Stimulated activated CD8-positive, alpha-beta memory T cell treated with anti-CD3 and anti-CD28 coated beads, Interleukin-15, amount 100 ng/mL, for 1 hour (primary cell): Measurements from ENCODE around the gene SST.

Experiments used
- DNase-seq: peaks from one replicate; pipeline ENCODE4 v3.0.0-alpha.2; 2020; ENCODE audit warnings: low read depth

Gene SST

GRCh38 chr3:187669675-187670504 is at the start of gene SST:
SST (minus strand) TSS chr3:187670394; CDS start chr3:187670291, 103 bp downstream.
- DNase-seq = no peak

- DNase-seq = no peak
Observed at GRCh38 chr3:187719628-187720336, 49.6 kb upstream of the SST start.

GRCh38 chr3:187718802-187719201 is 48.6 kb upstream of the SST start:
- no peak for DNase-seq

- no peak for DNase-seq
Observed at GRCh38 chr3:187717572-187717971, 47.4 kb upstream of the SST start.

GRCh38 chr3:187714404-187714979 is 44.3 kb upstream of the SST start:
- peak; percentile 50 for DNase-seq

GRCh38 chr3:187713504-187713903 is 43.3 kb upstream of the SST start:
- DNase-seq = no peak

- DNase-seq = no peak
Observed at GRCh38 chr3:187709155-187709554, 39.0 kb upstream of the SST start.

GRCh38 chr3:187708696-187709095 is 38.5 kb upstream of the SST start:
- DNase-seq = no peak

GRCh38 chr3:187706971-187707370 is 36.8 kb upstream of the SST start:
- DNase-seq = no peak

- no peak for DNase-seq
Observed at GRCh38 chr3:187705164-187705563, 35.0 kb upstream of the SST start.

- DNase-seq = no peak
Observed at GRCh38 chr3:187702507-187703033, 32.4 kb upstream of the SST start, which contains the start of gene RTP2. RTP2 (minus strand) TSS chr3:187702557; CDS start chr3:187702128, 429 bp downstream.

GRCh38 chr3:187700249-187700648 is 30.1 kb upstream of the SST start:
- no peak for DNase-seq

GRCh38 chr3:187698499-187699399 is 28.6 kb upstream of the SST start:
- no peak for DNase-seq

GRCh38 chr3:187696021-187696420 is 25.8 kb upstream of the SST start:
- DNase-seq = no peak

GRCh38 chr3:187695449-187695848 is 25.3 kb upstream of the SST start:
- DNase-seq = no peak

GRCh38 chr3:187694801-187695200 is 24.6 kb upstream of the SST start:
- DNase-seq = no peak

GRCh38 chr3:187693431-187693830 is 23.2 kb upstream of the SST start:
- no peak for DNase-seq

GRCh38 chr3:187689984-187690383 is 19.8 kb upstream of the SST start:
- DNase-seq = no peak

GRCh38 chr3:187686621-187687273 is 16.6 kb upstream of the SST start:
- DNase-seq = no peak

GRCh38 chr3:187685948-187686347 is 15.8 kb upstream of the SST start:
- DNase-seq = no peak

- no peak for DNase-seq
Observed at GRCh38 chr3:187684880-187685279, 14.7 kb upstream of the SST start.
